ENCODE data around the gene CLK1. TPM values are rescaled to one million over a fixed set of nuclear protein-coding genes. Genes with fewer than 3 reads are reported as not detected.

CLK1 gene
- total RNA-seq, 1 experiment from 2014 or later = 46.8 TPM

DNA sequence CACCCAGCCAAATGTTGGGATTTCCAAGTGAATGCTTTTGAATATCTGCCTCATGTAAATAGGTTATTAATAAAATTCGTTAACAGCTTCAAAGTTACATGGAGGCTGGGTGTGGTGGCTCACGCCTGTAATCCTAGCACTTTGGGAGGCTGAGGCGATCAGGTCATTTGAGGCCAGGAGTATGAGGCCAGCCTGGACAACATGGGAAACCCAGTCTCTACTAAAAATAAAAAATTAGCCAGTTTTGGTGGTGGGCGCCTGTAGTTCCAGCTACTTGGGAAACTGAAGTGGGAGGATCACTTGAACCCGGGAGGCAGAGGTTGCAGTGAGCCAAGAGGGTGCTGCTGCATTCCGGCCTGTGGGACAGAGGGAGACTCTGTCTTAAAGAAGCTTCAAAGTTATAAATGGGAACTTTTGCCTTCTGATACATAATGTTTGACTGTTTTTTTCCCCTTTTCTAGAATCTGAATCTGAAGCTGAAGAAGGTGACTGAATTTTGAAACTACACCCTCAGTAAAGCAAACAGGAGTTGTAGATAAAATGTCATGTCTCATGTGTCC is 42.7 kb downstream of the CLK1 start:
- H2BK15ac ChIP-seq (ENCODE audit: low read depth, low read length) = no peak overlapping the region
- H2BK20ac ChIP-seq (ENCODE audit: low read depth, low read length, poor library complexity, severe bottlenecking) = no peak overlapping the region
- no peaks in the 10 kb centered on the region for H3K23me2 ChIP-seq (ENCODE audit: insufficient read length, low read depth, low read length, poor library complexity, severe bottlenecking)
- Mint-ChIP-seq H3K9me3 (no peaks in the 10 kb centered on the region), H3K4me1 (no peaks in the 10 kb centered on the region), H3K4me3 (no peak overlapping the region), H3K36me3 (ENCODE audit: insufficient read depth in 1 of 3, low read depth in 3 of 3) (peaks cover 38 to 58% (median 54%) of the 10 kb centered on the region in 3 experiments; a peak in 6 of 7 replicates), H3K27me3 (ENCODE audit: low read depth) (no peaks in the 10 kb centered on the region), H3K27ac (no peak overlapping the region)
- no peaks in the 10 kb centered on the region for H3K79me1 ChIP-seq (ENCODE audit: insufficient read depth, low read depth, low read length, poor library complexity, severe bottlenecking)
- no peaks in the 10 kb centered on the region for H3K9me3 ChIP-seq (ENCODE audit: control insufficient read depth, low read depth, low read length)
- no peak overlapping the region for H3K56ac ChIP-seq (ENCODE audit: insufficient read length, low read depth, low read length)
- no peak overlapping the region for H3K23ac ChIP-seq (ENCODE audit: insufficient read length, low read depth, low read length)
- no peaks in the 10 kb centered on the region for H3K4me1 ChIP-seq (ENCODE audit: insufficient read depth, low read length)
- no peak overlapping the region for H3K18ac ChIP-seq (ENCODE audit: insufficient read length, low read depth, low read length)
- no peak overlapping the region for H2AK5ac ChIP-seq (ENCODE audit: insufficient read length, low read length)
- no peak overlapping the region for H2AFZ ChIP-seq (ENCODE audit: low read length)
- H3T11ph ChIP-seq (ENCODE audit: low read length) = no peak overlapping the region
- no peak overlapping the region for H2BK12ac ChIP-seq (ENCODE audit: insufficient read length, low read depth, low read length)
- DNase-seq = no peak
- no peak overlapping the region for H2BK120ac ChIP-seq (ENCODE audit: low read depth, low read length, poor library complexity, severe bottlenecking)
- no peak overlapping the region for H4K8ac ChIP-seq (replicated peaks; ENCODE audit: insufficient read length, low read depth, low read length)
- no peak overlapping the region for H3K4me2 ChIP-seq (ENCODE audit: insufficient read depth, insufficient read length, low read length)
- H3K79me2 ChIP-seq (ENCODE audit: insufficient read depth, low read length) = no peaks in the 10 kb centered on the region
- no peaks in the 10 kb centered on the region for H3K27me3 ChIP-seq (ENCODE audit: insufficient read depth, low read length)
- no peak overlapping the region for H3K14ac ChIP-seq (ENCODE audit: insufficient read depth, low read length)
- no peak overlapping the region for H3K9ac ChIP-seq (ENCODE audit: extremely low read depth, insufficient read length, low read length)
- no peak overlapping the region for H2BK5ac ChIP-seq (ENCODE audit: insufficient read length, low read length)
- H4K5ac ChIP-seq (ENCODE audit: insufficient read length, low read depth, low read length) = no peak overlapping the region
- H4K20me1 ChIP-seq (ENCODE audit: control insufficient read depth, insufficient read depth, insufficient read length) = no peaks in the 10 kb centered on the region
- no peak overlapping the region for H4K91ac ChIP-seq (ENCODE audit: insufficient read length, low read depth, low read length)
- TF ChIP-seq, protein P1, sequence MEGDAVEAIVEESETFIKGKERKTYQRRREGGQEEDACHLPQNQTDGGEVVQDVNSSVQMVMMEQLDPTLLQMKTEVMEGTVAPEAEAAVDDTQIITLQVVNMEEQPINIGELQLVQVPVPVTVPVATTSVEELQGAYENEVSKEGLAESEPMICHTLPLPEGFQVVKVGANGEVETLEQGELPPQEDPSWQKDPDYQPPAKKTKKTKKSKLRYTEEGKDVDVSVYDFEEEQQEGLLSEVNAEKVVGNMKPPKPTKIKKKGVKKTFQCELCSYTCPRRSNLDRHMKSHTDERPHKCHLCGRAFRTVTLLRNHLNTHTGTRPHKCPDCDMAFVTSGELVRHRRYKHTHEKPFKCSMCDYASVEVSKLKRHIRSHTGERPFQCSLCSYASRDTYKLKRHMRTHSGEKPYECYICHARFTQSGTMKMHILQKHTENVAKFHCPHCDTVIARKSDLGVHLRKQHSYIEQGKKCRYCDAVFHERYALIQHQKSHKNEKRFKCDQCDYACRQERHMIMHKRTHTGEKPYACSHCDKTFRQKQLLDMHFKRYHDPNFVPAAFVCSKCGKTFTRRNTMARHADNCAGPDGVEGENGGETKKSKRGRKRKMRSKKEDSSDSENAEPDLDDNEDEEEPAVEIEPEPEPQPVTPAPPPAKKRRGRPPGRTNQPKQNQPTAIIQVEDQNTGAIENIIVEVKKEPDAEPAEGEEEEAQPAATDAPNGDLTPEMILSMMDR (conservative IDR thresholded peaks at IDR 0.05) = no peak
- no peak overlapping the region for H3K4ac ChIP-seq (ENCODE audit: low read depth, low read length)
- no peak overlapping the region for H3K27ac ChIP-seq (ENCODE audit: insufficient read length, low read depth, low read length)
- WGBS (ENCODE audit: extremely low coverage, insufficient read length, low lambda C conversion rate) = no CpG with 5 or more reads among the region's 6 CpGs

Data from H9 (cell line).